HG02571 (cell line): ENCODE measurements around the gene SPHK1.

Source experiments
- ATAC-seq: cut with Tn5 transposase; IDR thresholded peaks from one replicate; pipeline ENCODE4 v1.9.1; 2021; ENCODE audit warnings: mild to moderate bottlenecking, moderate library complexity; ENCODE audit not compliant: unreplicated experiment

SPHK1 gene

GRCh38 chr17:76431509-76431908, 47.1 kb downstream of the SPHK1 start:
- ATAC-seq: no peak

GRCh38 chr17:76432004-76432403, 47.6 kb downstream of the SPHK1 start:
- ATAC-seq: no peak

- ATAC-seq: no peak
Observed at GRCh38 chr17:76432712-76433336, 48.4 kb downstream of the SPHK1 start.

- no peak for ATAC-seq
Observed at GRCh38 chr17:76433693-76434092, 49.3 kb downstream of the SPHK1 start.

GRCh38 chr17:76434870-76435269, 50.5 kb downstream of the SPHK1 start:
- ATAC-seq: no peak

- no peak for ATAC-seq
Observed at GRCh38 chr17:76435751-76436150, 51.3 kb downstream of the SPHK1 start.
